Mesodermal cell (in vitro differentiated cells): Measurements from ENCODE around the gene LRRC42.

ENCODE experiments used
- H3K27ac ChIP-seq: 2 replicates; pipeline ENCODE4 v1.7.0; 2013; ENCODE audit warnings: mild to moderate bottlenecking, low read depth, low read length, moderate library complexity; ENCODE audit not compliant: severe bottlenecking
- H3K36me3 ChIP-seq: 2 replicates; pipeline ENCODE4 v1.7.1; 2013; ENCODE audit warnings: mild to moderate bottlenecking, low read length, moderate library complexity; ENCODE audit not compliant: control insufficient read depth, insufficient read depth
- H3K4me1 ChIP-seq: one replicate; pipeline ENCODE4 v1.7.1; 2013; ENCODE audit warnings: mild to moderate bottlenecking, low read length; ENCODE audit not compliant: insufficient read depth, control insufficient read depth, poor library complexity, severe bottlenecking
- H3K4me3 ChIP-seq: 2 replicates; pipeline ENCODE4 v1.7.0; 2013; ENCODE audit warnings: low read length, control low read depth, mild to moderate bottlenecking; ENCODE audit not compliant: insufficient read depth, poor library complexity, severe bottlenecking; ENCODE audit errors: extremely low read depth
- H3K9me3 ChIP-seq: 2 replicates; pipeline ENCODE4 v1.7.1; 2013; ENCODE audit warnings: mild to moderate bottlenecking, low read length, moderate library complexity; ENCODE audit not compliant: control insufficient read depth
- WGBS, 2 experiments: methylation state at CpG; one replicate each; pipeline ENCODE4 v1.1.5; 2013; ENCODE audit warnings: missing lambda C conversion rate in 2 of 2; ENCODE audit not compliant: insufficient coverage in 2 of 2; 5-methylcytosine and 5-hydroxymethylcytosine counted together

Gene LRRC42

GRCh38 chr1:53913352-53914033, 32.7 kb upstream of the LRRC42 start:
- H3K27ac ChIP-seq: no peak overlapping the region
- no peaks in the 10 kb centered on the region for H3K9me3 ChIP-seq
- no peak overlapping the region for H3K4me3 ChIP-seq
- WGBS, 2 experiments: 75 to 77% methylated on average over 3 to 4 of the region's 5 CpGs
- H3K4me1 ChIP-seq: no peaks in the 10 kb centered on the region
- peaks cover 7% of the 10 kb centered on the region for H3K36me3 ChIP-seq

DNA sequence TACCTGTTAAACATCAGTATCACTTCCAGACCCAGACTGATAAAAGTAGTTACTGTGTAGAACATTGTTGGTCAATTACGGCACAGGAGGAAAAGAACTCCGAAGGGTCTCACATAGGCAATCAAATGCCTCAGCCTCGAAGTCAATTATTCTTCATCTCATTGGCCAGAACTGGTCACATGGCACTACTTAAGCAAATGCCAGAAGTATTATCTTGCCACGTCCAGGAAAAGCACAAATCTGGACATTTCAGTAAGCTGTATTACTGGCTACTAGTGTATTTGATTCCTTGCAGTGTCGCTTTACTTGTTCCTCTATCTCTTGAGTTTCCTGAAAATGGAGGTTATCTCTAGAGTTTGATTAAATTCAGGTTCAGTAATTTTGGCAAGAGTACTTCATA, 27.8 kb upstream of the LRRC42 start:
- Histone ChIP-seq H3K4me3 (no peak overlapping the region), H3K4me1 (no peaks in the 10 kb centered on the region), H3K9me3 (no peaks in the 10 kb centered on the region), H3K27ac (no peak overlapping the region), H3K36me3 (peaks cover 33% of the 10 kb centered on the region)
- WGBS, 2 experiments: 87 to 92% methylated on average over 1 to 4 of the region's 5 CpGs

DNA sequence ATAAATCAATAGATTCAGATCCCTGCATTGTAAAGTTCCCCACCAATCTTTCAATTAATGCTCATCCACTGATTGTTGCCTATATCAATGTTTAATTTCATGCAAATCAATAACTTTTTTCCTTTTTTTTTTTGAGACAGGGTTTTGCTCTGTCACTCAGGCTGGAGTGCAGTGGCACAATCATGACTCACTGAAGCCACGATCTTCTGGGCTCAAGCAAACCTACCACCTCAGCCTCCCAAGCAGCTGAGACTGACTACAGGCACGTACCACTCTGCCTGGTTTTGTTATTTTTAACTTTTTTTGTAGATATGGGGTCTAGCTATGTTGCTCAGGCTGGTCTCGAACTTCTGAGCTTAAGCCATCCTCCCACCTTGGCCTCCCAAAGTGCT, 26.5 kb upstream of the LRRC42 start:
- no peak overlapping the region for H3K27ac ChIP-seq
- no peaks in the 10 kb centered on the region for H3K9me3 ChIP-seq
- H3K4me3 ChIP-seq: no peak overlapping the region
- no peaks in the 10 kb centered on the region for H3K4me1 ChIP-seq
- 93 to 100% methylated on average over 1 to 2 of the region's 3 CpGs for WGBS, 2 experiments
- H3K36me3 ChIP-seq: peaks cover 39% of the 10 kb centered on the region

GRCh38 chr1:53927376-53927881, 18.7 kb upstream of the LRRC42 start:
- H3K4me3 ChIP-seq: no peak overlapping the region
- WGBS, 2 experiments: no CpG with 5 or more reads among the region's 2 CpGs
- H3K36me3 ChIP-seq: peaks cover 46% of the 10 kb centered on the region
- H3K4me1 ChIP-seq: no peaks in the 10 kb centered on the region
- H3K9me3 ChIP-seq: peaks cover 7% of the 10 kb centered on the region
- H3K27ac ChIP-seq: no peak overlapping the region

GRCh38 chr1:53929246-53929960, 16.7 kb upstream of the LRRC42 start:
- H3K4me1 ChIP-seq: no peaks in the 10 kb centered on the region
- no peak overlapping the region for H3K4me3 ChIP-seq
- H3K36me3 ChIP-seq: peaks cover 42% of the 10 kb centered on the region
- H3K27ac ChIP-seq: peak overlapping the region; percentile 39
- WGBS, 2 experiments: no CpG with 5 or more reads among the region's 2 CpGs
- H3K9me3 ChIP-seq: peaks cover 10% of the 10 kb centered on the region

GRCh38 chr1:53930932-53931331, 15.2 kb upstream of the LRRC42 start:
- Histone ChIP-seq H3K4me3 (no peak overlapping the region), H3K9me3 (peaks cover 19% of the 10 kb centered on the region), H3K27ac (no peak overlapping the region), H3K4me1 (no peaks in the 10 kb centered on the region), H3K36me3 (peaks cover 54% of the 10 kb centered on the region)
- no CpG with 5 or more reads among the region's 3 CpGs for WGBS, 2 experiments

DNA sequence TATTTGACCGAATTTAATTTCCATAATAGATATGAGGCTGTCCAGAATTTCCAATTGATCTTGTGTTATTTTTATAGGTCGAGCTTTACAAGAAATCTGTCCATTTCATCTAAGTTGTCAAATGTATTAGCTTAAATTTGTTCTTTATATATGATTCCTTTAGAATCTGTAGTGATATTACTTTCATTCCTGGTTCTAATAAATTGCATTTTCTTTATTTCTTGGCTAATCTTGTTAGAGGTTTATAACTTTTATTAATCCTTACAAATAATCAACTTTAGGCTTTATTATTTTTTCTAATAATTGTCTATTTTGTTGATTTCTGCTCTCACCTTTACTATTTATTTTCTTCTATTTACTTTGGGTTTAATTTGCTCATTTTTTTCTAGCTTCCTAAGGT, 14.6 kb upstream of the LRRC42 start:
- WGBS, 2 experiments: no CpG with 5 or more reads among the region's 2 CpGs
- Histone ChIP-seq H3K4me3 (no peak overlapping the region), H3K27ac (no peak overlapping the region), H3K36me3 (peaks cover 53% of the 10 kb centered on the region), H3K4me1 (no peaks in the 10 kb centered on the region), H3K9me3 (peaks cover 19% of the 10 kb centered on the region)

GRCh38 chr1:53934170-53934765, 11.9 kb upstream of the LRRC42 start:
- Histone ChIP-seq H3K36me3 (peaks cover 44% of the 10 kb centered on the region), H3K9me3 (peaks cover 19% of the 10 kb centered on the region), H3K27ac (no peak overlapping the region), H3K4me1 (no peaks in the 10 kb centered on the region), H3K4me3 (no peak overlapping the region)
- no CpG with 5 or more reads among the region's 1 CpG for WGBS, 2 experiments

GRCh38 chr1:53936430-53936829, 9.7 kb upstream of the LRRC42 start:
- H3K9me3 ChIP-seq: peaks cover 19% of the 10 kb centered on the region
- no peaks in the 10 kb centered on the region for H3K4me1 ChIP-seq
- peaks cover 46% of the 10 kb centered on the region for H3K36me3 ChIP-seq
- no peak overlapping the region for H3K27ac ChIP-seq
- no peak overlapping the region for H3K4me3 ChIP-seq
- WGBS, 2 experiments: no CpG with 5 or more reads among the region's 1 CpG

GRCh38 chr1:53938136-53938830, 7.9 kb upstream of the LRRC42 start:
- Histone ChIP-seq H3K36me3 (peaks cover 43% of the 10 kb centered on the region), H3K4me1 (no peaks in the 10 kb centered on the region), H3K9me3 (peaks cover 9% of the 10 kb centered on the region), H3K27ac (no peak overlapping the region), H3K4me3 (no peak overlapping the region)
- WGBS, 2 experiments: 97 to 100% methylated on average over 3 of the region's 4 CpGs
